ENCODE measurements around the gene INHA.

The INHA gene

GRCh38 chr2:219559156-219559915 is 12.8 kb upstream of the INHA start:
- no peak for DNase-seq (ENCODE audit: low read depth)

- DNase-seq (ENCODE audit: low read depth) = no peak
Measured at GRCh38 chr2:219560037-219560892, 11.8 kb upstream of the INHA start.

- no peak for DNase-seq (ENCODE audit: low read depth)
Measured at GRCh38 chr2:219560893-219561178, 11.3 kb upstream of the INHA start.

GRCh38 chr2:219561179-219562048 is 10.7 kb upstream of the INHA start:
- no peak for DNase-seq (ENCODE audit: low read depth)

- DNase-seq (ENCODE audit: low read depth) = no peak
Measured at GRCh38 chr2:219562049-219563020, 9.8 kb upstream of the INHA start.

- no peak for DNase-seq (ENCODE audit: low read depth)
Measured at GRCh38 chr2:219563271-219563928, 8.7 kb upstream of the INHA start.

GRCh38 chr2:219565130-219566080 is 6.7 kb upstream of the INHA start:
- DNase-seq (ENCODE audit: low read depth) = no peak

- no peak for DNase-seq (ENCODE audit: low read depth)
Measured at GRCh38 chr2:219566640-219567039, 5.5 kb upstream of the INHA start.

GRCh38 chr2:219567131-219567530 is 5.0 kb upstream of the INHA start:
- DNase-seq (ENCODE audit: low read depth) = no peak

- DNase-seq (ENCODE audit: low read depth) = no peak
Measured at GRCh38 chr2:219567791-219568361, 4.2 kb upstream of the INHA start.

- no peak for DNase-seq (ENCODE audit: low read depth)
Measured at GRCh38 chr2:219569041-219569440, 3.1 kb upstream of the INHA start.

GRCh38 chr2:219569635-219570034 is 2.5 kb upstream of the INHA start:
- no peak for DNase-seq (ENCODE audit: low read depth)

GRCh38 chr2:219570194-219570923 is 1.8 kb upstream of the INHA start:
- DNase-seq (ENCODE audit: low read depth) = no peak

- DNase-seq (ENCODE audit: low read depth) = no peak
Measured at GRCh38 chr2:219570924-219571310, 1.2 kb upstream of the INHA start.

- no peak for DNase-seq (ENCODE audit: low read depth)
Measured at GRCh38 chr2:219571311-219572236, 536 bp upstream of the INHA start, which contains the start of gene OBSL1. Gene OBSL1, minus strand, starts transcription at chr2:219571539. Its CDS starts 307 bp downstream, at chr2:219571232.

- no peak for DNase-seq (ENCODE audit: low read depth)
Measured at GRCh38 chr2:219573166-219573565, 1.1 kb downstream of the INHA start.

Measured in activated T-cell treated with anti-CD3 and anti-CD28 coated beads for 24 hours (primary cell).